ENCODE measurements around the gene SMKR1.

SMKR1 gene

DNA sequence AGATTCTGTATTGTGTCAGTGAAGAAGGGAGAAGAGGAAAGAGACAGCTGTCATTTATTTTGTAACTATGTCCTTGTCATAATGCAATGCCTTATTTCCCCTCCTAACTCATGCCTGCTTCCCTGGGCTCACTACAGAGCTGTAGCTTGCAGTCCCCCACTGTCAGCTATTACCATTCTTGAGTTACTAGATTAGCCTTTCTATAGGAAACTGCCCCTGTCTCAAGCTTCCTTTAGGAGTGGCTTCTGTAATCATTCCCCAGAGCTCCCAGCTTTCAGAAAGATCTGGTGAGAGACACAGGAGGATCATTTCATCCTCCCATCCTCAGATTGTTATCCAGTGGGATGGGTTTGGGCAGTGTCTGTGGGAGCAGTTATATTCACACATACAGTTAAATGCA lies 32.4 kb upstream of the SMKR1 start:
- TF ChIP-seq GATA2 (IDR thresholded peaks at IDR 0.05; ENCODE audit: low read depth, low read length), result no peak
- TF ChIP-seq GATA3 (IDR thresholded peaks at IDR 0.05; ENCODE audit: low read depth, low read length), result no peak

GRCh38 chr7:129470411-129470810 lies 31.9 kb upstream of the SMKR1 start:
- peak; percentile 96 for TF ChIP-seq GATA2 (IDR thresholded peaks at IDR 0.05; ENCODE audit: low read depth, low read length)
- peak; percentile 94 for TF ChIP-seq GATA3 (IDR thresholded peaks at IDR 0.05; ENCODE audit: low read depth, low read length)

DNA sequence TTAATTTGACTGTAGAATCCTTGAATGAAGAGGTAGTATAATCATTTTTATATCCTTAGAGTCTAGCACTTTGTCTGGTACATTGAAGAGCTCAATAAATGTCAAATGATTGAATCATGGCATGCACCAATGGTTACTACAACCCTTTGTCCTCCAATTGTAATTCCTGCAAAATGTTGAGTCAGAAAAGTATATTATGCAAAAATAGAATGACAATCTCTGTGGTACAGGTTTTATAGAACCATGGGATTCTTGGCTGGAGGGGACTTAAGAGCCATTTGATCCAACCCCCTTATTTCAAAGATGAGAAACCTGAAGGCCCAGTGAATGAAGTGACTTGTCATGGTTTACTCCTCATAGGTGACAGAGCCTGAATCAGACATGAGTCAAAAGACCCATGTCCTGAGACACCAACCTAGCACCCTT lies 30.9 kb upstream of the SMKR1 start:
- TF ChIP-seq GATA2 (IDR thresholded peaks at IDR 0.05; ENCODE audit: low read depth, low read length), result no peak
- TF ChIP-seq GATA3 (IDR thresholded peaks at IDR 0.05; ENCODE audit: low read depth, low read length), result no peak

GRCh38 chr7:129479831-129480230 lies 22.5 kb upstream of the SMKR1 start:
- TF ChIP-seq GATA2 (IDR thresholded peaks at IDR 0.05; ENCODE audit: low read depth, low read length) (no peak), GATA3 (IDR thresholded peaks at IDR 0.05; ENCODE audit: low read depth, low read length) (no peak)

DNA sequence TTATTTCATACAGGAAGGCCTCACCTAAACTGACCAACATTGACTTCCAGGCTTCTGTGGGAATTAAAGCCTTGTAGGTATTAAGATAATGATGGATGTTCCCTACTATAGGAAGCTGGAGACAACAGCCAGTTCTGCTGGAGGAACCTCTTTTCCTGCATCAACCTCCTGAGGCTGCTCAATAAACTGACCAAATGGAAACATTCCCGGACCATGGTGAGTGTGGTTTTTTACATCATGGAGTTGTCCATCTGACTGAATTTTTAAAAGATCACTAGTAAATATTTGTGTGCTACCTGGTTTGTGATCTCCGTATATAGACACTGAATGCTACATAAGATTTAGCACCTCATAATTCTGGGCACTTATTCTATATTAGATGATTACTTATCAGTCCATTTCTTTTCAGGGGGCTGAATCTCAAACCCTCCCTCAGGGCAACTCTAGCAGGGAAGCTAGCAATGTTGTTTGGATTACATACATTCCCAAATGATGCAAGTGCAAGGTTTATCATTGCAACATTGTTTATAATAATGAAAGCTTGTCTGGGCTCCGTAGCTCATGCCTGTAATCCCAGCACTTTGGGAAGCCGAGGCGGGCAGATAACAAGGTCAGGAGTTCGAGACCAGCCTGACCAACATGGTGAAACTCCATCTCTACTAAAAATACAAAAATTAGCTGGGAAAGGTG lies 21.5 kb upstream of the SMKR1 start:
- TF ChIP-seq GATA3 (IDR thresholded peaks at IDR 0.05; ENCODE audit: low read depth, low read length), result no peak
- no peak for TF ChIP-seq GATA2 (IDR thresholded peaks at IDR 0.05; ENCODE audit: low read depth, low read length)

DNA sequence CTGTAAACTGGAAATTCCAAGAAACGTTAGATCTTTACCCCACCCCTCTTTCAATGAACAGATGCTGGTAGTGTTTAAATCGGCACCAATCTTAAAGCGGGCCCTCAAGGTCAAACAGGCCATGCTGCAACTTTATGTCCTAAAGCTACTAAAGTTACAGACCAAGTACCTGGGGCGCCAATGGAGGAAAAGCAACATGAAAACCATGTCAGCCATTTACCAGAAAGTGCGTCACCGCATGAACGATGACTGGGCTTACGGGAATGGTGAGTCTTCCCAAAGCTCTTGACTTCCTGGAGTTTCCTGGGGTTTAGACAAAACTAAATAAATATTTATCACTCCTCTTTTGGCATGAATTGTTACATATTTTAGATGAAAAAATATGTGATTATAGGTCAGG lies 19.6 kb upstream of the SMKR1 start:
- no peak for TF ChIP-seq GATA2 (IDR thresholded peaks at IDR 0.05; ENCODE audit: low read depth, low read length)
- no peak for TF ChIP-seq GATA3 (IDR thresholded peaks at IDR 0.05; ENCODE audit: low read depth, low read length)

- TF ChIP-seq GATA3 (IDR thresholded peaks at IDR 0.05; ENCODE audit: low read depth, low read length) (no peak), GATA2 (IDR thresholded peaks at IDR 0.05; ENCODE audit: low read depth, low read length) (no peak)
These were observed 12.8 kb upstream of the SMKR1 start for GRCh38 chr7:129489491-129489890.

- TF ChIP-seq GATA3 (IDR thresholded peaks at IDR 0.05; ENCODE audit: low read depth, low read length) (no peak), GATA2 (IDR thresholded peaks at IDR 0.05; ENCODE audit: low read depth, low read length) (no peak)
These were observed 9.9 kb upstream of the SMKR1 start for GRCh38 chr7:129492391-129492790.

DNA sequence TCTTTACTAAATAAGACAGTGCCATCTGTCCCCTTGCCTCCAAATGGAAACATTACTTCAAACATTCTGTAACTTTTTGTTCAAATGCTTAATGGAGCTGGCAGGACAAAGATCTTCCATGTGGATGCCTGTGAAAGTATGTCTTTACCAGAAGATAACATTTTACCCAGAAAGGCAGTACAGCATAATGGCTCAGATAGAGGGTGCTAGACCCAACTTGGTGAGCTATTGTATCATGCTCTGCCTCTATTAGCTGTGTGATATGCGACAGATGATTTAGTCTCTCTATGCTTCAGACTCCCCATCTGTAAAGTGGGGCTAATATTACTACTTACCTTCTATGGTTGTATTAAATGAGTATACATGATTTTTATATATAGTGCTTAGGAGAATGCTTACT lies 8.8 kb upstream of the SMKR1 start:
- TF ChIP-seq GATA3 (IDR thresholded peaks at IDR 0.05; ENCODE audit: low read depth, low read length) (no peak), GATA2 (IDR thresholded peaks at IDR 0.05; ENCODE audit: low read depth, low read length) (no peak)

DNA sequence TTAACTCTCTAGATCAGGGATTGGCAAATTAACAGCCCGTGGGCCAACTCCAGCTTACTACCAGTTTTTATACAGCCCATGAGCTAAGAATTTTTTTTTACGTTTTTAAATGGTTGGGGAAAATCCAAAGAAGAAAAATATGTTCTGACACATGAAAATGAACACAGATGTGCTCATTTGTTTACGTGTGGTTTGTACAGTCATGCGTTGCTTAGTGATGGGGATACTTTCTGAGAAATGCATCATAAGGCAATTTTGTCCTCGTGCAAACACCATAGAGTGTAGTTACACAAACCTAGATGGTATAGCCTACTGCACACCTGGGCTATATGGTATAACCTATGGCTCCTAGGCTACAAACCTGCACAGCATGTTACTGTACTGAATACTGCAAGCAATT lies 8.3 kb upstream of the SMKR1 start:
- TF ChIP-seq GATA3 (IDR thresholded peaks at IDR 0.05; ENCODE audit: low read depth, low read length), result no peak
- TF ChIP-seq GATA2 (IDR thresholded peaks at IDR 0.05; ENCODE audit: low read depth, low read length), result no peak

DNA sequence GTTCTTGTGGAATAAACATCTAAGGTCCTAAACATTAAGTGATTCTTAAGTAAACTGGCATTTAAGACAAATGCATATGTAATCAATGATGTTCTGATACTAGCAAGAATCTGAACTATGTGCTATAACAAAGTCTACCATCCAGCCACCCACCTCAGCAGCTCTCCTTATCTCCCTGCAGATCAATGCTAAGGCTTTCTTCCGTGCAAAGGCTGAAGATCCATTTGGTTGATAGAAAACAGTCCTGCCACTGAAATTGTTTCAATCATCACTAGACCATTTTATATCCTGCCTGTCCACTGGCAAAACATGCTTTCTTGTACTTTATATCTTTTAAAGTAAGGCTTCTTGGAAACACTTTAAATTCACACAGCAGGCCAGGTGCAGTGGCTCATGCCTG lies 6.3 kb upstream of the SMKR1 start:
- TF ChIP-seq GATA3 (IDR thresholded peaks at IDR 0.05; ENCODE audit: low read depth, low read length), result peak; percentile 93
- TF ChIP-seq GATA2 (IDR thresholded peaks at IDR 0.05; ENCODE audit: low read depth, low read length), result peak; percentile 95

DNA sequence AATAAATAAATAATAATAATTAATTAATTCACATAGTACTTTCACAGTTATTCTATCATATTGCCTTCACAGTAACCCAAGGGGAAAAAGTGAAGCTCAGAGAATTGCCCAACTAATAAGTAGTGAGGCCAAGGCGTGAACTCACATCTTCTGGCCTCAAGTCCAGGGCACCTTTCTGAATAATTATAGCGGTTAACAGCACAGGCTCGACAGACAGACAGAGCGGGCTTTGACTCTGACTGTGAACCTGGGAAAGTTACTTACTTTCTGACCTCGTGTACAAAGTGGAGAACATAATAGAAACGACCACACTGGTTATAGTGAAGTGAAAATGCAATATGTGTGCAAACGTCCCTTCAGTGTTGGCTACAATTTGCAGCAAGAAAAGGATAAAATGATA lies 5.7 kb upstream of the SMKR1 start:
- TF ChIP-seq GATA2 (IDR thresholded peaks at IDR 0.05; ENCODE audit: low read depth, low read length), result no peak
- no peak for TF ChIP-seq GATA3 (IDR thresholded peaks at IDR 0.05; ENCODE audit: low read depth, low read length)

GRCh38 chr7:129497156-129497555 lies 5.2 kb upstream of the SMKR1 start:
- TF ChIP-seq GATA3 (IDR thresholded peaks at IDR 0.05; ENCODE audit: low read depth, low read length) (no peak), GATA2 (IDR thresholded peaks at IDR 0.05; ENCODE audit: low read depth, low read length) (no peak)

GRCh38 chr7:129498021-129498420 lies 4.3 kb upstream of the SMKR1 start:
- TF ChIP-seq GATA2 (IDR thresholded peaks at IDR 0.05; ENCODE audit: low read depth, low read length) (no peak), GATA3 (IDR thresholded peaks at IDR 0.05; ENCODE audit: low read depth, low read length) (no peak)

GRCh38 chr7:129499999-129500398 lies 2.3 kb upstream of the SMKR1 start:
- TF ChIP-seq GATA3 (IDR thresholded peaks at IDR 0.05; ENCODE audit: low read depth, low read length) (no peak), GATA2 (IDR thresholded peaks at IDR 0.05; ENCODE audit: low read depth, low read length) (no peak)
